HG02981 (cell line): ENCODE results near the gene PRDM16.

Experiments
- ATAC-seq: cut with Tn5 transposase; IDR thresholded peaks from one replicate; pipeline ENCODE4 v1.9.1; 2021; ENCODE audit warnings: mild to moderate bottlenecking, moderate library complexity; ENCODE audit not compliant: unreplicated experiment

PRDM16 gene

GRCh38 chr1:3417934-3418333 is 348.9 kb downstream of the PRDM16 start:
- ATAC-seq, result no peak

GRCh38 chr1:3418600-3418999 is 349.6 kb downstream of the PRDM16 start:
- ATAC-seq, result no peak

GRCh38 chr1:3419415-3420204 is 350.6 kb downstream of the PRDM16 start:
- ATAC-seq, result no peak

GRCh38 chr1:3420218-3420951 is 351.4 kb downstream of the PRDM16 start:
- no peak for ATAC-seq

- no peak for ATAC-seq
Measured at GRCh38 chr1:3422638-3423037, 353.6 kb downstream of the PRDM16 start.

GRCh38 chr1:3423245-3423829 is 354.3 kb downstream of the PRDM16 start:
- ATAC-seq, result no peak

- no peak for ATAC-seq
Measured at GRCh38 chr1:3423896-3424611, 355.1 kb downstream of the PRDM16 start.

- no peak for ATAC-seq
Measured at GRCh38 chr1:3425486-3426215, 356.6 kb downstream of the PRDM16 start.

- no peak for ATAC-seq
Measured at GRCh38 chr1:3426956-3427535, 358.0 kb downstream of the PRDM16 start.

GRCh38 chr1:3427711-3428704 is 359.0 kb downstream of the PRDM16 start:
- no peak for ATAC-seq

- no peak for ATAC-seq
Measured at GRCh38 chr1:3428899-3429298, 359.9 kb downstream of the PRDM16 start.

GRCh38 chr1:3429320-3429719 is 360.3 kb downstream of the PRDM16 start:
- ATAC-seq, result no peak

GRCh38 chr1:3429766-3430165 is 360.8 kb downstream of the PRDM16 start:
- no peak for ATAC-seq

- no peak for ATAC-seq
Measured at GRCh38 chr1:3430406-3430805, 361.4 kb downstream of the PRDM16 start.

- no peak for ATAC-seq
Measured at GRCh38 chr1:3430820-3431219, 361.8 kb downstream of the PRDM16 start.

- ATAC-seq, result no peak
Measured at GRCh38 chr1:3431266-3431665, 362.3 kb downstream of the PRDM16 start.

- ATAC-seq, result no peak
Measured at GRCh38 chr1:3431686-3432085, 362.7 kb downstream of the PRDM16 start.

GRCh38 chr1:3432306-3432705 is 363.3 kb downstream of the PRDM16 start:
- no peak for ATAC-seq

GRCh38 chr1:3433076-3433475 is 364.1 kb downstream of the PRDM16 start:
- ATAC-seq, result no peak
